ENCODE data around the gene RAET1E. TPM values are rescaled to one million over a fixed set of nuclear protein-coding genes. Genes with fewer than 3 reads are reported as not detected.
"Not testable (repeated sequence)": the region's sequence is repeated elsewhere in the genome, so short reads cannot be mapped to it uniquely, and the experiment has no call there.

RAET1E gene
- 0.13 TPM in 1 of 2 replicates, not detected in the other for total RNA-seq

GRCh38 chr6:149897855-149898744 lies at the start of gene RAET1E:
Gene RAET1E, minus strand, starts transcription at chr6:149898113. Its CDS starts 7,212 bp downstream, at chr6:149890901.
- no peak for DNase-seq (ENCODE audit: low read depth in 2 of 2)

GRCh38 chr6:149947533-149947932 lies 49.6 kb upstream of the RAET1E start:
- not testable (repeated sequence) for DNase-seq (ENCODE audit: low read depth in 2 of 2)

- not testable (repeated sequence) for DNase-seq (ENCODE audit: low read depth in 2 of 2)
These were observed 48.7 kb upstream of the RAET1E start for GRCh38 chr6:149946631-149947030.

GRCh38 chr6:149945276-149945675 lies 47.4 kb upstream of the RAET1E start:
- DNase-seq (ENCODE audit: low read depth in 2 of 2): not testable (repeated sequence)

GRCh38 chr6:149943321-149943720 lies 45.4 kb upstream of the RAET1E start:
- not testable (repeated sequence) for DNase-seq (ENCODE audit: low read depth in 2 of 2)

GRCh38 chr6:149942461-149942829 lies 44.5 kb upstream of the RAET1E start:
- no peak for DNase-seq (ENCODE audit: low read depth in 2 of 2)

- peak; percentile 63 to 97 for DNase-seq (ENCODE audit: low read depth in 2 of 2)
These were observed 43.9 kb upstream of the RAET1E start, which contains the start of gene ULBP2 for GRCh38 chr6:149941583-149942460. Gene ULBP2, plus strand, starts transcription at chr6:149942014. Its CDS starts 59 bp downstream, at chr6:149942073.

GRCh38 chr6:149940672-149940982 lies 42.7 kb upstream of the RAET1E start:
- no peak for DNase-seq (ENCODE audit: low read depth in 2 of 2)

- no peak for DNase-seq (ENCODE audit: low read depth in 2 of 2)
These were observed 42.2 kb upstream of the RAET1E start for GRCh38 chr6:149939909-149940671.

- DNase-seq (ENCODE audit: low read depth in 2 of 2): no peak
These were observed 41.4 kb upstream of the RAET1E start for GRCh38 chr6:149939356-149939648.

GRCh38 chr6:149938571-149939355 lies 40.9 kb upstream of the RAET1E start:
- no peak for DNase-seq (ENCODE audit: low read depth in 2 of 2)

GRCh38 chr6:149938013-149938570 lies 40.2 kb upstream of the RAET1E start:
- DNase-seq (ENCODE audit: low read depth in 2 of 2): not testable (repeated sequence)

GRCh38 chr6:149936743-149937142 lies 38.8 kb upstream of the RAET1E start:
- no peak for DNase-seq (ENCODE audit: low read depth in 2 of 2)

GRCh38 chr6:149935668-149936067 lies 37.8 kb upstream of the RAET1E start:
- no peak for DNase-seq (ENCODE audit: low read depth in 2 of 2)

GRCh38 chr6:149935246-149935645 lies 37.3 kb upstream of the RAET1E start:
- no peak for DNase-seq (ENCODE audit: low read depth in 2 of 2)

- DNase-seq (ENCODE audit: low read depth in 2 of 2): peak; percentile 64 to 70
These were observed 36.6 kb upstream of the RAET1E start for GRCh38 chr6:149934249-149935156.

- DNase-seq (ENCODE audit: low read depth in 2 of 2): no peak
These were observed 35.5 kb upstream of the RAET1E start for GRCh38 chr6:149933461-149933860.

GRCh38 chr6:149933036-149933435 lies 35.1 kb upstream of the RAET1E start:
- no peak for DNase-seq (ENCODE audit: low read depth in 2 of 2)

GRCh38 chr6:149931501-149931900 lies 33.6 kb upstream of the RAET1E start:
- no peak for DNase-seq (ENCODE audit: low read depth in 2 of 2)
